NCI-H146 (cell line): Measurements from ENCODE around the gene SLC2A11.
A peak's percentile ranks its signal among the peaks of the same experiment; 100 is the strongest.
"Not testable (repeated sequence)": the region's sequence is repeated elsewhere in the genome, so short reads cannot be mapped to it uniquely, and the experiment has no call there.

Experiments
- DNase-seq: peaks from one replicate; lab custom pipeline; 2025; lab: John Stamatoyannopoulos, UW

SLC2A11 gene

GRCh38 chr22:23847310-23847920, 10.3 kb upstream of the SLC2A11 start:
- DNase-seq, result no peak

- no peak for DNase-seq
Measured at GRCh38 chr22:23847991-23848864, 9.4 kb upstream of the SLC2A11 start.

DNA sequence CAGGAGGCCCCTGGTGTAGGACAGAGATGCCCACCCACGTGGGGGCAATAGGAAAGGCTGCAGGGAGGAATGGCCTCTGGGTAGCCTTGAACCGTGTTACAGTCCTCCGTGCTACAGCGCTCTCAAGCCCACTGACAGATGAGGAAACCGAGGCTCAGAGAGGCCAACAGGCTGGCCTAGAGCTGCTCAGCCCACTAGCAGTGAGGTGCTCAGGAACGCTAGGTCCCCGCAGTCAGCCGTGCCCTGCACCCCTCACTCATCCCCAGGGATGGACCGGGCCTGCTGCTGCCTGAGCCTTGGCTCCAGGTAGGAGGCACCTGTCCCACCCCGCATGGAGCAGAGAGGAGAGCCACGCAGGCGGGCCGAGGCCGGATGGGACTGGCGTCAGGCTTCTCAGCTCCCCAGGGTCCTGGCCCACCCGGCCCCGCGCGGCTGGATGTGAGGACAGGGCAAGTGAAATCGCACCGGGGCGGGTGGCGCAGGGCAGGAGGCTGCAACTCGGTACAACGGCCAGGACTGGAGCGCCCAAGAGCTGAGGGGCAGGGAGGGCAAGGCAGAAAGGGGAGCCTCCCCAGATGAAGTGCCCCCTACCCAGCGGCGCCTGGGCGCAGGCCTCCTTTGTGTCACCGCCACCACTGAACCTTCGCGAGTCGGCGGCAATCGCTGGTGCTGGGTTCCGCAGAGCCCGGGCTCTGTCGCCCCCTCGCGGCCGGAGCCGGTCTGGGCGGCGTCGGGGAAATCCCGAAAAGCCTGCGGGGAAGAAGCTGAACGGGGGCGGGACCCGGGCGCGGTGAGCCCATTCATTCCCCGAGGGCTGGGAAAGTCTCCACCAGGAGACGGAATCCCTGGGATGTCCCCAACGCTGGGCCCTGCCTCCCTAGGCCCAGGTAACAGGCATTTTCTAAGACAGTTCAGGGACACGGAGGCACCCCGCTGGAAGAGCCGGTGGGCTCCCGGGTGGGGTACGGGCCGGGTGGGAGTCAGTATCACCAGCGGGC, 8.4 kb upstream of the SLC2A11 start:
- peak; percentile 66 for DNase-seq

DNA sequence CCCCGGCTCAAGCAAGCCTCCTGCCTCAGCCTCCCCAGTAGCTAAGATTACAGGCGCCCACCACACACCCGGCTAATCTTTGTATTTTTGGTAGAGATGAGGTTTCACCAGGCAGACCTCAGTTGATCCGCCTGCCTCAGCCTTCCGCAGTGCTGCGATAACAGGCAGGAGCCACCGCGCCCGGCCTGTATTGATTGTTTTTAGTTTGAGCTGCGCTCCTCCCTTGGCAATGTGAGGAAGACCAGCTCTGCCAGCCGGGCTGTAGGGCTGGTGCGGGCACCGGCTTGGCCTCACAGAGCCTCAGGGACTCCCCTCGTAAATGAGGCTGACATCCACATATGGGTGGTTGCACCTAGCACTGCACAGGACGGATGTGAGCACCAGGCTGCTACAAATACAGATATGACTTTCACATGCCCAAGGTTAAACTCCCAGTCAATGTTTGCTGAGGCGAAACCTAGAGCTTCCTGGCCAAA, 7.5 kb upstream of the SLC2A11 start:
- peak; percentile 13 for DNase-seq

DNA sequence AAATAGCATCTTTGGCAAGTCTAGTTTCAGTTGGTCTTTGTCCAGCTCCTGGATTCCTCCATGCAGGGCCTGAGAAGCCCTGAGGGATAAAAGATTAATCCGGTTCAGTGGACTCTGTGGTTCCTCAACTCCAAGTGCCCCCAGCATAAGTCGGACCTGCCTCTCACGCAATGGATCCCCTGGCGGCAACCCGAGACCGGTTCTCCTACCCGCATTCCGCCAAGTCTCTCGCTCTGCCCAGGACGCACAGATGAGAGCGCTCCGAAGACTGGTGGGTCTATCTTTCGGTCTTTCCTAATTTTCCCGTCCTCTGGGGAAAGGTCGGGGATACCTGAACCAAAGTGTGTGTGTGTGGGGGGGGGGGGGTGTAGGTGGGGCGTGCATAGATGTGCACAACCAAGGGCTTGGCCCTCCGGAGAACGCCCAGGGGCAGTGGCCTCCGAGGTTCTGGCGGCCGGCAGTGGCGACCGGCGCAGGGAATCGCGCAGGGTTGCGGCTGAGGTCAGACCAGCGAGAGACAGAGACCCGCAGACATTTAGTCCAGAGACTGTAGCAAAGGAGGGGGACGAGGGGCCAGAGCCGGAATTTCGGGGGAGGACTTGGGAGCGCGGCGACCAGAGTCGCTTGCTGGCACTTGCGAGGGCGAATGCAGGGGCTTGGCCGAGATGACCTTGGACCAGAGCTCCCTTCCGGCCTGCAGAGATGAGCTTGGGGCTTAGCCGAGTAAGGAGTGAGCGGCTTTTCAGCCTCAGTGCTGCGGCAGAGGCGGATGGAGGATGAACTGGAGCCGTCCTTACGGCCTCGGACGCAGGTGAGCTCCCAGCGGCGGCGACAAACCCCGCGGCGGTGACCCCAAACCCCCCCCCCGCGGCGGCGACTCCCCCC, 712 bp upstream of the SLC2A11 start:
- peak; percentile 66 for DNase-seq

- DNase-seq, result no peak
Measured at GRCh38 chr22:23858484-23858815, 775 bp downstream of the SLC2A11 start.

DNA sequence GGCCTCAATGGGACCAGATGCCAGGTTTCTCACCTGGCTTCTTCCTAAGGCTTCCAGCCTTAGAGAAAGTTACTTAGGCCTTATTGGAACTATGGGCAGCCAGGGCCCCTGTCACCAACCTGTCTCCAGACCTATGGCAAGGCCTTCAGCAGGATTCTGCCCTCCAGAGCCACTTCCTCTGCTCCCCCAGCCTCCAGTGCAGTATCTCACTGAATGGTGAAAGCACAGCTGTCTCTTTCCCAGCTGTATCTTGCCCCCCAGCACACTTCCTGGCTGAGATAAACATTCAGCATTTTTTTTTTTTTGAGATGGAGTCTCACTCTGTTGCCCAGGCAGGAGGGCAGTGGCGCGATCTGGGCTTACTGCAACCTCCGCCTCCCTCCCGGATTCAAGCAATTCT, 1.5 kb downstream of the SLC2A11 start:
- no peak for DNase-seq

DNA sequence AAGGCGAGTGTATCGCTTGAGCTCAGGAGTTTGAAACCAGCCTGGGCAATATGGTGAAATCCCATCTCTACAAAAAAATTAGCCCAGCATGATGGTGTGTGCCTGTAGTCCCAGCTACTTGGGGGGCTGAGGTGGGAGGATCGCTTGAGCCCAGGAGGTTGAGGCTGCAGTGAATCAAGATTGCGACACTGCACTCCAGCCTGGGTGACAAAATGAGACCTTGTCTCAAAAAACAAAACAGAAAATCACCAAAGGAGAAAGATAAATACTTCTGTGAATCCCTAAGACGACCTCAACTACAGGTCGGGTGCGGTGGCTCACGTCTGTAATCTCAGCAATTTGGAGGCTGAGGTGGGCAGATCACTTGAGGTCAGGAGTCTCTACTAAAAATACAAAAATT, 2.5 kb downstream of the SLC2A11 start:
- DNase-seq, result not testable (repeated sequence)

GRCh38 chr22:23862103-23862502, 4.4 kb downstream of the SLC2A11 start:
- peak; percentile 35 for DNase-seq

DNA sequence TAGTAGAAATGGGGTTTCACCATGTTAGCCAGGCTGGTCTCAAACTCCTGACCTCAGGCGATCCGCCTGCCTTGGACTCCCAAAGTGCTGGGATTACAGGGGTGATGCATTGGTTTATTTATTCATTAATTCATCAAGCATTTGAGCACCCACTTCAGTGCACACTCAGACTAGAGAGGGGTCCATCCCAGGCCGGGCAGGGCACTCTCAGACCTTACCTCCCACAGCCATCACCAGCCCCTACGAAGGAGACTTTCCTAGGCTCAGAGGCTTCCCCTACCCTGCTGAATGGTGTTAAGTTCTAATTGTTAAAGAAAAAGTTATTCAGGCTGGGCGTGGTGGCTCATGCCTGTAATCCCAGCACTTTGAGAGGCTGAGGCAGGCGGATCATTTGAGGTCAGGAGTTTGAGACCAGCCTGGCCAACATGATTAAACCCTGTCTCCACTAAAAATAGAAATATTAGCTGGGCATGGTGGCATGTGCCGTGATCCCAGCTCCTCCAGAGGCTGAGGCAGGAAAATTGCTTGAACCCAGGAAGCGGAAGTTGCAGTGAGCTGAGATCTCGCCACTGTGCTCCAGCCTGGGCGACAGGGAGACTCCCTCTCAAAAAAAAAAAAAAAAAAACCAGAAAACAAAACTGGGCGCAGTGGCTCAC, 7.0 kb downstream of the SLC2A11 start:
- not testable (repeated sequence) for DNase-seq

DNA sequence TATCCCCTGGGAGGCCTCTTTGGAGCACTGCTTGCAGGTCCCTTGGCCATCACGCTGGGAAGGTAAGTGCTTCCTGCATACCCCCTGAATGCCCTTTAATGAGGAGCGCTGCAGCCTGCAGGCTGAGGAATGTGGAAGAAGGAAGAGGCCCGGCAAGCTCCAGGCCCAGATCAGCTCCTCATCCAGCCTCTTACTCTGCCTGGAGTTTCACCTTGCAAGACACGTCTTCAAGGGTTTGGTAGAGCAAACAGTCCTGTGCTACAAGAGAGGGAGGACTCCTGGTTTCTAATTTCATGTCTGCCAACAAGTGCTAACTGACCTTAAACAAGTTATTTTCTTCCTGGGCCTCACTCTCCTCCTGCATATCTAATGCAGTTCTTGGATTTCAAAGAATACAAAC, 10.9 kb downstream of the SLC2A11 start:
- no peak for DNase-seq

DNA sequence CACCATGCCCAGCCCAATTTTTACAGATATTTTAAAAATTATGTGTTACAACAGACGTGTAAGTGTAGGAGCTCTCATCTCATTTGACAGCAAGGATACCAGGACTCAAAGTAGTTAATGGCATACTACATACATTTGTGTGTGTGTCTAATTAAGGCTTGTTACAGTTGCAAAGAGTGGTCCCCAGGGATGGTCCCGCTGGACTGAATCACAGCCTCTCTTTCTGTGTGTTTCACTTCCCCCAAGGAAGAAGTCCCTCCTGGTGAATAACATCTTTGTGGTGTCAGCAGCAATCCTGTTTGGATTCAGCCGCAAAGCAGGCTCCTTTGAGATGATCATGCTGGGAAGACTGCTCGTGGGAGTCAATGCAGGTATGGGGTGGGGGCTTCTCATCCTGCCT, 17.2 kb downstream of the SLC2A11 start:
- no peak for DNase-seq

DNA sequence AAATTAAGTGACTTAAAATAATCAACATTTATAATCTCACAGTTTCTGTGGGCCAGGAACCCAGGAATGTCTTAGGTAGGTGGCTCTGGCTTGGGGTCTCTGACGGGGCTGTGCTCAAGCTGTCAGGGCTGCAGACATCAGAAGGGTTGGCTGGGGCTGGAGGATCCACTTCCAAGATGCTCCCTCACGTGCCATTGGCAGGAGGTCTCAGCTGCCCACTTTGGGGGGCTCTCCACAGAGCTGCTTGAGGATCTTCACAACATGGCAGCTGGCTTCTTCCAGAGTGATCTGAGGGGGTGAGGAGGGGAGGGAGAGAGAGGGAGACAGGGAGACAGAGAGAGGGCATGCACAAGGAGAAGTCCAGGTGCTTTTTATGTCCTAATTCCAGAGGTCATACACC, 18.1 kb downstream of the SLC2A11 start:
- no peak for DNase-seq

DNA sequence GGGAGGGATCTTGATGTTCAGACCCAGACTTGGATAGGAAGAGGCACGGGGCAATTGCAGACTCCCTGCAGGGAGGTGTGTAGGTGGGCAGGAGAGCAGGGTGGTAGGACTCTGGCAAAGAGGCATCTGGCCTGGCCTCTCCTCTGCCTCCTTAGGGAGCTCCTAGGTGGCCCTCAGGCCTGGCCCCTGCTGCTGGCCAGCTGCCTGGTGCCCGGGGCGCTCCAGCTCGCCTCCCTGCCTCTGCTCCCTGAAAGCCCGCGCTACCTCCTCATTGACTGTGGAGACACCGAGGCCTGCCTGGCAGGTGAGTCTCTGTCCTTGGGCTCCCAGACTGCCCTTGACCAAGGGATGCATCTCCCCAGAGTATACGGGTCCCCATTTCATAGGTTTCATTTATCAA, 19.9 kb downstream of the SLC2A11 start:
- DNase-seq, result no peak

DNA sequence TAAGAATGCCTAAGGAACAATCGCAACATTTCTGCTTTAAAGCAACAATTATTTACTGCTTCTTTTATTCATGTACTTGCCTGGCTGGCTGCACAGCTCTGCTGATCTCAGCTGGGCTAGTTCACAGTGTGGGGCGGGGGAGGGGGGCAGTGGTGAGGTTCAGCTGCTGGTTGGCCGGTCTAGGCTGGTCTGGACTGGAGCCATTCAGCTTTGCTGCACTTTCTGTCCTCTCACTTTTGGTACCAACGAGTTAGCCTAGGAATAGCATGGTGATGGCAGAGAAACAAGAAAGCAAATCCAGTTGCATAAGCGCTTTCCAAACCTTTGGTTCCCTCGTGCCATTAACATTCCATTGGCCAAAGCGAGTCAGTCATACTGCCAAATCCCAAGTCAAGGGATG, 20.5 kb downstream of the SLC2A11 start:
- no peak for DNase-seq

DNA sequence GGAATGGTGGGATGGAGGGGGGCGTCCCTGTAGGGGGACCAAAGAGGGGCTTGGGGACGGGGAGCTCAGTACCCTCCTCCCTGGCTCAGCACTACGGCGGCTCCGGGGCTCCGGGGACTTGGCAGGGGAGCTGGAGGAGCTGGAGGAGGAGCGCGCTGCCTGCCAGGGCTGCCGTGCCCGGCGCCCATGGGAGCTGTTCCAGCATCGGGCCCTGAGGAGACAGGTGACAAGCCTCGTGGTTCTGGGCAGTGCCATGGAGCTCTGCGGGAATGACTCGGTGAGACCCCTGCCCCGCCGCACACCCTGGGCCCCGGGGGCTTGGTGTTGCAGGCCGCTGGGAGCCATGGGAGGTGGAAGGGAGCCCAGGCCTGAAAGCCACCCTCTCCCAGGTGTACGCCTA, 24.7 kb downstream of the SLC2A11 start:
- no peak for DNase-seq

DNA sequence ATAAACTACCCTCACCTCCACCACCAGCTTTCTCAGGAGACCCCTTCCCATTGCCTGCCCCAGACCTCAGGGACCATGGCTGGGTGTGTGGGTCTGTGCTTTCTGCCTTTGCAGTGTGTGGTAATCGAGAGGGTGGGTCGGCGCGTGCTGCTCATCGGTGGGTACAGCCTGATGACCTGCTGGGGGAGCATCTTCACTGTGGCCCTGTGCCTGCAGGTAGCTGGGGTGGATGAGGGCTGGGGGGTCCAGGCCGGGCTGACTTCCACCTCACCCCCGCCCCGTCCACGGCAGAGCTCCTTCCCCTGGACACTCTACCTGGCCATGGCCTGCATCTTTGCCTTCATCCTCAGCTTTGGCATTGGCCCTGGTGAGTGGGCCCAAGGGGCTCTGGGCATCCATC, 26.0 kb downstream of the SLC2A11 start:
- DNase-seq, result no peak

GRCh38 chr22:23884140-23884539, 26.5 kb downstream of the SLC2A11 start:
- DNase-seq, result no peak

DNA sequence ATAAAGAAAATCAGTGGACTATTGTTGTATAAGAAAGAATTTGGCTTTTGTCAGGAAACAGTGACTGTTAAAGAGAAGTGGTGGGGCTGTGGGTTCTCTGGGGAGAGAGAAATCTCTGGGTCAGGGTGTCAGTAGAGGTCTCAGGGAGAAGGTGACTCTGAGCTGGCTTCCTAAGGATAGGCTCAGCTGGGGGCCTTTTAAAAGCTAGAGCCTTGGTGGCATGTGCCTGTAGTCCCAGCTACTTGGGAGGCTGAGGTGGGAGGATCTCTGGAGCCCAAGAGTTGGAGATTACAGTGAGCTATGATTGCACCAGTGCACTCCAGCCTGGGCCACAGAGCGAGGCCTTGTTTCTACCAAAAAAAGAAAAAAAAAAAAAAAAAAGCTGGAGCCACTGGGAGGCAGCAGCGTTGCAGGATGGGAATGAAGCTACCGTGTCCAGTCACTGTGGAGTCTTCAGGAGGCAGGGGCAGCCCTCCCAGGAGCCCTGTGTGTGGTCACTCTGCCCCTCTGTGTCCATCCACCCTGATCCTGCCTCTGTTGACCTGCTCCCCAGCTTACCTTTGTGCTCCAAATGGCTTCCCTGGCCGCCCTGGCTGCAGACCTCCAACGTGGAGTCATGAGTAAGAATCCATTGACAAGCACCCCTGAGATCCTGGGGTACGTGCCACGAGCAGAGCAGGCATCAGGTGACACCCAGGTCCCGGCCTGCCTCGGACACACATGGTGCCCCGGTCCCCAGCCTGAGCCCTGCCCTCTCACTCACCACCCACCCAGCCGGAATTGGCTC, 31.1 kb downstream of the SLC2A11 start:
- no peak for DNase-seq

- no peak for DNase-seq
Measured at GRCh38 chr22:23889620-23890019, 31.9 kb downstream of the SLC2A11 start.
